ENCODE results near the gene SLC37A4. TPM values are rescaled to one million over a fixed set of nuclear protein-coding genes. Genes with fewer than 3 reads are reported as not detected.
A peak's percentile ranks its signal among the peaks of the same experiment; 100 is the strongest.

SLC37A4 gene
- total and polyA plus RNA-seq, 10 of the 15 experiments (the other 5 are each of a cell fraction or from before 2014, with no cell fraction given) = 11.6 to 29.7 (median 20.4) TPM

GRCh38 chr11:119030329-119031047 lies at the start of gene SLC37A4 (continued):
- TF ChIP-seq CEBPZ (IDR thresholded peaks at IDR 0.05; ENCODE audit: low read depth, low read length) (no peak), RUNX3 (IDR thresholded peaks at IDR 0.05; ENCODE audit: low read length) (peak; percentile 32; the same call in 1 of the 2 replicates), NR2F1 (conservative IDR thresholded peaks at IDR 0.05) (0 out of 2 replicates have a peak, but pooled peaks have one; percentile 11), BCLAF1 (IDR thresholded peaks at IDR 0.05) (no peak), HDGF (IDR thresholded peaks at IDR 0.05) (peak; percentile 65; the same call in 1 of the 2 replicates), PML (IDR thresholded peaks at IDR 0.05; ENCODE audit: low read length) (no peak), RBBP5 (conservative IDR thresholded peaks at IDR 0.05) (no peak), SMAD5 (IDR thresholded peaks at IDR 0.05; ENCODE audit: low read depth) (no peak), RELA (IDR thresholded peaks at IDR 0.05; ENCODE audit: borderline replicate concordance, partially characterized antibody) (peak; percentile 91), TAF1 (IDR thresholded peaks at IDR 0.05; ENCODE audit: borderline replicate concordance, low read depth, low read length) (no peak), POLR2AphosphoS2 (IDR thresholded peaks at IDR 0.05; ENCODE audit: low read depth, low read length) (no peak), MAX (IDR thresholded peaks at IDR 0.05; ENCODE audit: low read depth, low read length) (peak; percentile 98), STAT3 (IDR thresholded peaks at IDR 0.05; ENCODE audit: low read depth, low read length) (no peak), IRF3 (IDR thresholded peaks at IDR 0.05) (no peak), ZSCAN29 (IDR thresholded peaks at IDR 0.05) (no peak), NR2C1 (IDR thresholded peaks at IDR 0.05) (no peak), SRF (IDR thresholded peaks at IDR 0.05; ENCODE audit: low read depth in 2 of 2, low read length in 2 of 2) (no peak), RB1 (IDR thresholded peaks at IDR 0.05; ENCODE audit: borderline replicate concordance) (no peak), BHLHE40 (IDR thresholded peaks at IDR 0.05; ENCODE audit: borderline replicate concordance in 1 of 2, low read depth in 2 of 2, low read length in 1 of 2) (peak; percentile 31 to 93; a peak in 2 of 4 replicates), E4F1 (IDR thresholded peaks at IDR 0.05; ENCODE audit: borderline replicate concordance, partially characterized antibody) (no peak), TARDBP (IDR thresholded peaks at IDR 0.05; ENCODE audit: borderline replicate concordance) (no peak; the same call in 1 of the 2 replicates)
